Heart right ventricle (tissue), 16 donors: ENCODE data around the gene BRAF. TPM values are rescaled to one million over a fixed set of nuclear protein-coding genes. Genes with fewer than 3 reads are reported as not detected.
"Not testable (repeated sequence)": the region's sequence is repeated elsewhere in the genome, so short reads cannot be mapped to it uniquely, and the experiment has no call there.

Experiments
- ATAC-seq, 8 donors: fragments of 200-7000 bp; cut with Tn5 transposase; one replicate each; pipeline ENCODE4 v1.9.1; 2020; ENCODE audit warnings: mild to moderate bottlenecking in 8 of 8, moderate library complexity in 8 of 8, moderate number of reproducible peaks in 1 of 8
- DNase-seq, 2 donors: peaks; one replicate each; pipeline ENCODE4 v3.0.0-alpha.2; 2020
- H3K27ac ChIP-seq, 10 donors: fragments of 200-600 bp; sonication (generic) in 2 of 10; one replicate each; pipeline versions ENCODE4 v1.5.0 to v1.8.0; 2020 to 2022; ENCODE audit warnings: mild to moderate bottlenecking in 3 of 10
- H3K27me3 ChIP-seq, 7 donors: fragments of 200-600 bp; one replicate each; pipeline ENCODE4 v1.8.0; 2021 to 2022; ENCODE audit warnings: mild to moderate bottlenecking in 2 of 7
- H3K36me3 ChIP-seq, 9 donors: fragments of 200-600 bp; sonication (generic) in 1 of 9; one replicate each; pipeline versions ENCODE4 v1.5.0 to v1.8.0; 2020 to 2022; ENCODE audit warnings: mild to moderate bottlenecking in 2 of 9
- H3K4me1 ChIP-seq, 9 donors: fragments of 200-600 bp; sonication (generic) in 1 of 9; one replicate each; pipeline versions ENCODE4 v1.5.0 to v1.8.0; 2020 to 2022; ENCODE audit warnings: mild to moderate bottlenecking in 4 of 9
- H3K4me3 ChIP-seq, 10 donors: fragments of 200-600 bp; sonication (generic) in 2 of 10; one replicate each; pipeline versions ENCODE4 v1.5.0 to v1.8.0; 2020 to 2022; ENCODE audit warnings: mild to moderate bottlenecking in 7 of 10, moderate library complexity in 2 of 10
- H3K9me3 ChIP-seq, 11 donors: fragments of 200-600 bp in 10 of 11; sonication (generic) in 2 of 11; one replicate each; pipeline versions ENCODE4 v1.5.0 to v1.8.0; 2013 to 2022; ENCODE audit warnings: mild to moderate bottlenecking in 2 of 11, control low read depth in 1 of 11, moderate library complexity in 1 of 11
- CTCF ChIP-seq, 9 donors: fragments of 200-600 bp; sonication (generic) in 2 of 9; IDR thresholded peaks; one replicate each; pipeline versions ENCODE4 v1.5.0 to v1.8.0; 2021 to 2022; ENCODE audit warnings: antibody characterized with exemption in 9 of 9, mild to moderate bottlenecking in 5 of 9, moderate library complexity in 1 of 9
- WGBS, 2 donors: extraction: QIAGEN DNeasy Blood & Tissue Kit; methylation state at CpG; one replicate each; pipeline ENCODE4 v1.1.7; 2013; ENCODE audit warnings: inconsistent platforms in 1 of 2; 5-methylcytosine and 5-hydroxymethylcytosine counted together
- intact Hi-C, 10 donors: fragments of 100-400 bp; cut with DNase I; formaldehyde crosslinking; loops; one replicate each; pipeline versions ENCODE4 v1.11.1 to v1.14.2; 2022
- polyA plus RNA-seq, 2 donors: library from polyadenylated mRNA; stranded (reverse); fragments of 200-250 nt; gene quantifications; one replicate each; pipeline ENCODE4 v1.2.3, GENCODE V29; 2013
- total RNA-seq, 10 donors: library from RNA; stranded (reverse); fragmentation: NEBNext Ultra II Directional in 3 of 10; extraction: Animal tissue kit (Norgen Biotek cat#: 25700) in 3 of 10; gene quantifications; one replicate each; pipeline versions ENCODE4 v1.2.1 to v1.2.4, GENCODE V29; 2021 to 2023
- donor health status: Arrhythmogenic right ventricular cardiomyopathy.
- donor health status: ischemic (EF 13 %, LVEDD 7.1; RV severe dilation, severe dysfunction).
- donor health status: healthy with polysubstance abuse.
- donor health status: DM: no; HTN: yes; CAD: no.
- donor health status: DM: no; HTN: no; CAD: no.
- donor health status: ischemic (EF 25% LVEDD 6.9; RV normal size, moderate dysfunction).
- donor health status: ischemic (EF 25% LVEDD 5.7; RV mildly dilated, moderate dysfunction).
- donor health status: healthy.
- donor health status: DM: yes; HTN: yes; CAD: no.
- donor health status: Ischemic cardiomyopathy.
- donor health status: ischemic (EF 35%, LVEDD 5.7; RV mildly dilated, moderate dysfunction).
- donor health status: nonischemic (EF 11% LVEDD 7.7; RV severe dilation, severe dysfunction).
- donor health status: DM: yes; HTN: yes; CAD: no.
- donor health status: PGD.
- donor health status: ischemic (EF 29% LVEDD 5.4; RV normal size, mild dysfunction).
- donor health status: nonischemic (EF 23%, LVEDD 6.1; RV moderate dilation, normal function).

BRAF gene
- total and polyA plus RNA-seq, 12 donors = 3.8 to 36.8 (median 23.2) TPM

GRCh38 chr7:140940898-140941297, 16.2 kb upstream of the BRAF start:
- Histone ChIP-seq H3K27ac (no peak overlapping the region), H3K4me1 (no peaks in the 10 kb centered on the region), H3K9me3 (no peaks in the 10 kb centered on the region), H3K36me3 (no peaks in the 10 kb centered on the region), H3K4me3 (no peak overlapping the region), H3K27me3 (no peaks in the 10 kb centered on the region)
- ATAC-seq (no peak), DNase-seq (no peak)
- TF ChIP-seq CTCF (IDR thresholded peaks at IDR 0.05) = no peak
- intact Hi-C loops = no loop called here
- 90 to 91% methylated on average over 1 of the region's 1 CpG for WGBS, 2 donors

GRCh38 chr7:140937702-140938264, 13.1 kb upstream of the BRAF start:
- no peak for TF ChIP-seq CTCF (IDR thresholded peaks at IDR 0.05)
- Histone ChIP-seq H3K36me3 (no peaks in the 10 kb centered on the region), H3K27me3 (peaks cover 0 to 5% (median 0%) of the 10 kb centered on the region in 7 donors), H3K9me3 (no peaks in the 10 kb centered on the region), H3K4me1 (no peaks in the 10 kb centered on the region), H3K27ac (no peak overlapping the region), H3K4me3 (no peak overlapping the region)
- intact Hi-C loops = no loop called here
- DNase-seq (no peak), ATAC-seq (no peak)
- WGBS, 2 donors = 74 to 93% methylated on average over 3 of the region's 3 CpGs

GRCh38 chr7:140928491-140929309, 4.0 kb upstream of the BRAF start:
- no peak overlapping the region for H3K4me3 ChIP-seq
- ATAC-seq (no peak), DNase-seq (no peak)
- intact Hi-C loops = loop anchor here in 6 of 10 donors (5.0 to 10.0 kb wide), 4 partner anchors 84 to 234 kb away; partner anchors contain the start of genes MRPS33 (in 3 of the 6) and NDUFB2 (in 1 of the 6)
- no peaks in the 10 kb centered on the region for H3K36me3 ChIP-seq
- 75 to 81% methylated on average over 4 of the region's 4 CpGs for WGBS, 2 donors
- no peak for TF ChIP-seq CTCF (IDR thresholded peaks at IDR 0.05)
- H3K4me1 ChIP-seq = peaks cover 0 to 16% (median 7%) of the 10 kb centered on the region in 9 donors
- peaks cover 0 to 6% (median 0%) of the 10 kb centered on the region in 7 donors for H3K27me3 ChIP-seq
- H3K9me3 ChIP-seq = peaks cover 0 to 4% (median 0%) of the 10 kb centered on the region in 11 donors
- no peak overlapping the region for H3K27ac ChIP-seq

DNA sequence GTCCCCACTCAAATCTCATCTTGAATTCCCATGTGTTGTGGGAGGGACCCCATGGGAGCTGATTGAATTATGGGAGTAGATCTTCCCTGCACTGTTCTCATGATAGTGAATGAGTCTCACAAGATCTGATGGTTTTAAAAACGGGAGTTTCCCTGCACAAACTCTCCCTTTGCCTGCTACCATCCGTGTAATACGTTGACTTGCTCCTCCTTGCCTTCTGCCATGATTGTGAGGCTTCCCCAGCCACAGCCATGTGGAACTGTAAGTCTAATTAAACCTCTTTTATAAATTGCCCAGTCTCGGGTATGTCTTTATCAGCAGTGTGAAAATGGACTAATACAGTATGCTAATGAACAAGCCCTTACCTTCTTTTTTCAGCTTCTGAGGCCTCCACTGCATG, 3.2 kb upstream of the BRAF start:
- intact Hi-C loops = loop anchor here in 6 of 10 donors (5.0 to 10.0 kb wide), 4 partner anchors 84 to 233 kb away; partner anchors contain the start of genes MRPS33 (in 3 of the 6) and NDUFB2 (in 1 of the 6)
- not testable (repeated sequence) for H3K4me3 ChIP-seq, H3K27me3 ChIP-seq, H3K36me3 ChIP-seq, H3K9me3 ChIP-seq, DNase-seq, ATAC-seq, H3K27ac ChIP-seq
- H3K4me1 ChIP-seq = peaks cover 2 to 24% (median 14%) of the 10 kb centered on the region in 9 donors
- WGBS, 2 donors = 78 to 85% methylated on average over 4 of the region's 4 CpGs
